ENCODE data around the gene FHAD1.
A peak's percentile ranks its signal among the peaks of the same experiment; 100 is the strongest.

FHAD1 gene

DNA sequence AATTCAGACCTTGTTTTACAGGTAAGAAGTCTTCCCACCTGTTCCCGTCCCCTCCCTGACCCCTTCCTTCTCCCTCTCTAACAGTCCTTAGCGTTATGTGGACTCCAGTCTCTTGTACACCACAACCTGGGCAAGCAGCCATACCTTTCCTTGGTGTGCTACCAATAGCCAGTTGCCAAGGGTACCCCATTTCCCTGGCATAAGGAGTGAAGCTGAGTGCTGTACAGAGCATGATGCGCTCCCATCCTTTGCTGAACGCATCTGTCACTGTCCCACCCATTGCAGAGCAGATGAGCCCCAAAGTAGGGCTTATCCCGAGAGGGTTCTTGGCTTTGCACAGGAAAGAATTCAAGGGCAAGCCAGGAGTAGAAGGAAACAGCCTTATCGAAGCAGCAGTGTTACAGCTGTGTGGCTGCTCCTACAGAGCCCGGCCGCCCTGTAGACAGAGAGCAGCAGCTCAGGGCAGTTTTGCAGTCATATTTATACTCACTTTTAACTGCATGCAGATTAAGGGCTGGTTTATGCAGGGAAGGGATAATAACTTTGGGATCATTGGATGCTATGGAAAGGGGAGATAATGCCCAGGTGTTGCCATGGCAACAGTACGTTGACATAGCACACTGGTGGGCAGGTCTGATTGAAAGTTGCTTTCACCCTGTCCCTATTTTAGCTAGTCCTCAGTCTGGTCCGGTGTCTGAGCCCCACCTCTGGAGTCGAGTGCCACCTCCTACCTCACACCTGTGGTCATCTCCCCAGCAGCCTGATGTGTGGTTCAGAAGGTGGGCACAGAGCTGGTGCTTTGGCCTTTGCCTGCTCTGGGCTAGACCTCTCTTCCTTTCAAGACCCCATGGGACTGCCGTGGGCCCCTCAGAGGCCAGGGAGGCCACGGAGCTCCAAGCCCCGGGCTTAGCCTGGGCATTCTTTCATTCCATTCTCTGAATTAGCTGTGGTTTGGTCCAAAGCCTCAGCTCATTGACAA, 5.1 kb downstream of the FHAD1 start:
- Mint-ChIP-seq H3K4me1 (peaks cover 62% of the 10 kb centered on the region), H3K4me3 (peak overlapping the region; percentile 43), H3K9me3 (no peaks in the 10 kb centered on the region), H3K27ac (peak overlapping the region; percentile 81), H3K27me3 (peaks cover 18% of the 10 kb centered on the region), H3K36me3 (ENCODE audit: low read depth) (peaks cover 4% of the 10 kb centered on the region)
- DNase-seq (no peak), ATAC-seq (no peak)

DNA sequence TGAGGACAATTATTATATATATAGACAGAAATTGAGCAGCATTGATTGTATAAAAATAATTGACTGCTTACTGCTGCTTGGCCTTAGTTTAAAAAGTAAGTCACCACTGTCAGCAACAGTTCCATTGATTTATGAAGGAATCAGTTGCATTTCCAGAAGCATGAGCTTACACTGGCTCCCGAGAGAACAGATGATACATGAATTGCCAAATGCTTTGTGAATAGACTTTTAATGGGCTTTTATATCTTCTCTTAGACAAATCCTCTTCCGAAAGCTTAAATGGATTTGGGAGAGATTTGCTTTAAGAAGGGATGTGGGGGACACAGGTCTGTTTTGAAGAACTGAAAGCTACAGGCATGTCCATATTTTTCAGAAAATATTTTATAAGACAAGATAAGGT, 7.5 kb downstream of the FHAD1 start:
- Mint-ChIP-seq H3K27ac (no peak overlapping the region), H3K9me3 (no peaks in the 10 kb centered on the region), H3K4me1 (peaks cover 44% of the 10 kb centered on the region), H3K27me3 (peaks cover 5% of the 10 kb centered on the region), H3K4me3 (no peak overlapping the region), H3K36me3 (ENCODE audit: low read depth) (no peaks in the 10 kb centered on the region)
- no peak for DNase-seq
- no peak for ATAC-seq

DNA sequence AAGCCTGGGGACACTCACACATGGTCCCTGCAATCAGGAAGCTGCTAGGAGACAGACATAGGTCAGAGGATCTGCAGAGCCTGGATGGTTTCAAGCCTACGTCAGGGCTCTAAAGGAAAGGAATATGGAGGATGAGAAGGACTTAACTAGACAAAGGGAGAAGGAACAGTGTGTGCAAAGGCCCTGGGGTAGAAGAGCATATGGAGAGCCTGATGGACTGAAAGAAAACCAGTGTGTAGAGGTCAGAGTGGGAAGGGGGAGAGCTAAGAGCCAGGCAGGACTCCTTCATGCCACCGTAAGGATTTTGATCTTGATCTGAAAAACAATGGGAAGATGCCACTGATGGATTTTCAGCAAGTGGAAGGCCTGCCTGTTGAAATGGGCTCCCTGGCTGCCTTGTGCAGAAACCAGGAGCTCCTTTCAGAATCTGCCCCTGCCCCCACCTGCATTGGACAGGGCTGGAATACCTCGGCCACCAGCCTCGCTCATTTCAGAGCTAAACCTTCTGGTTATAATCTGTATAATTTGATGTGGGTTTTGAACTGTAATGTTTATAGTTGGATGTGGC, 8.6 kb downstream of the FHAD1 start:
- H3K27ac Mint-ChIP-seq = no peak overlapping the region
- no peaks in the 10 kb centered on the region for H3K36me3 Mint-ChIP-seq (ENCODE audit: low read depth)
- DNase-seq (no peak), ATAC-seq (no peak)
- no peak overlapping the region for H3K4me3 Mint-ChIP-seq
- H3K4me1 Mint-ChIP-seq = peaks cover 39% of the 10 kb centered on the region
- H3K27me3 Mint-ChIP-seq = no peaks in the 10 kb centered on the region
- no peaks in the 10 kb centered on the region for H3K9me3 Mint-ChIP-seq

DNA sequence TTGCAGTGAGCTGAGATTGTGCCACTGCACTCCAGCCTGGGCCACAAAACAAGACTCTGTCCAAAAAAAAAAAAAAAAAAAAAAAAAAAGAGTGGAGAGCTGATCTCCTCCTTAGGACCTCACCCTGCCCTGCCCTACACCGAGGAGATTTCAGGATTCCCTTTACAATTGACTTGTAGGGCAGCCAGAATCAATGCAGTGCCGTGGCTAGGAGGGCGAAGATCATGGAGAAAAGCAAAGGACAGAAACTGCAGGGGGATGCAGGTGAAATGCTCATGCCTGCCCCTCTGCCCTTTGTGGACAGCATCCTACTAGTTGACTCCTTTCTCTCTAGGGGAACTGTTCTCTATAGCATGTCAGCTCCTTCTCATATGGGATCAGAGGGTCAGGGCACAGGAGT, 9.6 kb downstream of the FHAD1 start:
- Mint-ChIP-seq H3K4me3 (no peak overlapping the region), H3K27ac (no peak overlapping the region), H3K27me3 (peaks cover 4% of the 10 kb centered on the region), H3K4me1 (peaks cover 42% of the 10 kb centered on the region), H3K36me3 (ENCODE audit: low read depth) (no peaks in the 10 kb centered on the region), H3K9me3 (no peaks in the 10 kb centered on the region)
- no peak for ATAC-seq
- DNase-seq = no peak

DNA sequence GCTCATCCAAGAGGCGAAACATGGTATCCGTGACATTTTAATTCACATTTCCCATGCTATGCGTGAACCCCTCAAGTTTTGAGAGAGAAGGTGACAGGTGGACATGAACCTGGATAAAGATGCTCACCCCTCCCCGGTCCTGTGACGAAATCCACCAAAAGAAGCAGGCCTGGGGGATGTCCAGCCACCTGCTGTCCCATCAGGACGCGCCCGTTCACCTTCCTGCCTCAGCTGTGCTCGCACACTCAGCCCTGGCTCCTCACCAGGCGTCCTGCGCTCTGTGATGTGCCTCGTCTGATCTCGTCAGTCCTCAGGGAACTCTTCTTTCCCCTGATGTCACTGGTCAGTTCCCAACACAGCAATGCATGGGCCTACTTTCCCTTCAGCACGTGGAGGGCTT, 10.3 kb downstream of the FHAD1 start:
- Mint-ChIP-seq H3K27ac (no peak overlapping the region), H3K27me3 (peaks cover 11% of the 10 kb centered on the region), H3K36me3 (ENCODE audit: low read depth) (no peaks in the 10 kb centered on the region), H3K4me3 (no peak overlapping the region), H3K9me3 (no peaks in the 10 kb centered on the region), H3K4me1 (peaks cover 41% of the 10 kb centered on the region)
- ATAC-seq = no peak
- DNase-seq = no peak

DNA sequence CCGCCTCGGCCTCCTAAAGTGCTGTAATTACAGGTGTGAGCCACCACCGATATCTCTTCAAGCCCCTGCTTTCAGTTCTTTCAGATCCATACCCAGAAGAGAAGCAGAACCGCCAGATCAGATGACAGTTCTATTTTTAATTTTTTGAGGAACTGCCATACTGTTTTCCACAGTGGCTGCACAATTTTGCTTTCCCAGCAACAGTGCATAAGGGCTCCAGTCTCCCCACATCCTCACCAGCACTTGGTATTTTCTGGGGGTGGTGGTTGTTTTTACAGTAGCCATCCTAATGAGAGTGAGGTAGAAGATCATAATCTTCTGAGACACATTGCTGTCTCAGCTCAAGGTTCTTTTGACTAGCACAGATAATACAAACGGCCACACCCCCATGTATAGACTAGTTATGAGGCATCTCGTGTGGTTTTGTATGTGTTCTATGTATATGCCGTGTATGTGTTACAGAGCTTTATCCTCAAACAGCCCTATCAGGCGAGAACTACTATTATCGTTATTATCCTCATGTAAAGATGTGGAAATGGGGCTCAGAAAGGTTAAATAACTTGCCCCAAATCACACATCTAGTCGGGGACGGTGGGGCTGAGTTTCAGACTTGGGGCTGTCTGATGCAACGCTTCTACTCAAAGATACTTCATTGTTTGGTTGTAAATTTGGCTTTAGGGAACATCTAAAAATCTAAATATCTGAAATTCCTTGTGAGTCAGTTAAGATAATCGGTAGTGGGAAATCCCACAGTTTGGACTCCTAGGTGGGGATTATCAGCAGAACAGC, 12.0 kb downstream of the FHAD1 start:
- peaks cover 25% of the 10 kb centered on the region for H3K27me3 Mint-ChIP-seq

DNA sequence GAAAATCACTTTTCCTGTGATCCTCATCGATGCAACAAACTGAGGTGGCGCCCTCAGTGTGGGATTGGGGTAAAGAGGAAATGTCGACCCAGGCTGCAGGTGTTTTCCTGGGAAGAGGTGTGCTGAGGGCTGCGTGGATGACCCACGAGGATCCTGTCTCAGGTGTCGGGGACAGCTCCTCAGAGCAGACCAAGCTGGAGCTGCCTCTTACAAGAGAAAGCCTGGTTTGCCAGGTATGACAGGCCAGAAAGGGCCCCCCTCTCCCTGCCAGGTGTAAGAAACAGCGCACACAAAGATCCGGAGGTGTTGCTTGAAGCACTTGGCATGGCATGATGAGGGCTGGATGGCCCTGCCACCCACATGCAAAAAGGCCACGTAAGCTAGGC, 12.6 kb downstream of the FHAD1 start:
- peaks cover 31% of the 10 kb centered on the region for H3K27me3 Mint-ChIP-seq
- peaks cover 22% of the 10 kb centered on the region for H3K4me1 Mint-ChIP-seq
- DNase-seq (no peak), ATAC-seq (no peak)
- peaks cover 2% of the 10 kb centered on the region for H3K9me3 Mint-ChIP-seq
- no peak overlapping the region for H3K4me3 Mint-ChIP-seq
- no peaks in the 10 kb centered on the region for H3K36me3 Mint-ChIP-seq (ENCODE audit: low read depth)
- no peak overlapping the region for H3K27ac Mint-ChIP-seq

More for the DNA sequence above, 12.0 kb downstream of the FHAD1 start:
- no peak overlapping the region for H3K27ac Mint-ChIP-seq
- ATAC-seq = no peak
- no peaks in the 10 kb centered on the region for H3K36me3 Mint-ChIP-seq (ENCODE audit: low read depth)
- H3K4me1 Mint-ChIP-seq = peaks cover 24% of the 10 kb centered on the region
- H3K9me3 Mint-ChIP-seq = no peaks in the 10 kb centered on the region
- no peak overlapping the region for H3K4me3 Mint-ChIP-seq
- no peak for DNase-seq

DNA sequence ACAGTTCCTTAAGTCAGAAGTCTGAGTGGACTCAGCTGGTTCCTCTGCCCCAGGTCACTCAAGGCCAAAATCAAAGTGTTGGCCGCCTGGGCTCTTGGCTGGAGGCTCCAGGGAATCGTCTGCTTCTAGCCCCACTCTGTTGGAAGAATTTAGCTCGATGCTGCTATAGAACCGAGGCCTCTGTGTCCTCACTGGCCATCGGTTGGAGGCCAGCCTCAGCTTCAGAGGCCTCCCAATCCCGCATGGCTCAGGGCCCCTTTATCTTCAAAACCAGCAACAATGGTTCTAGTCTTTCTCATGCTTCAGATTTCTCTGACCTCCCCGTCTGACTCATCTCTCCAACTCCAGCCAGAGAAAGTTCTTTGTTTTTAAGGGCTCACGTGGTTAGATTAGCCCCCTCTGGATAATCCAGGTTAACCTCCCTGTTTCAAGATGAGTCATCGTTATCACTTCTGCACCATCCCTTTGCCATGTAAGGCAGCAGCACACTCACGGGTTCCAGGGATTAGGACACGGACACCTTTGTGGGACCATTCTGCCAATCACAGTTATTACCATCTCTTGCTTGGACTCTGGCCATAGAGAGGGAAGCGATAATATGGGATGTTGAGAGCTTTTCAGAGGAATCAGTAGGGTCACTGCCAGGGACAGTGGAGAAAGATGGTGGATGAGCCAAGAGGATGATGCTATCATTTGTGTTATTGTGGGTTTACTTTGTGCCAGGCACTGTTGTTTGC, 13.6 kb downstream of the FHAD1 start:
- H3K9me3 Mint-ChIP-seq = peaks cover 8% of the 10 kb centered on the region
- H3K27me3 Mint-ChIP-seq = peaks cover 41% of the 10 kb centered on the region
- no peaks in the 10 kb centered on the region for H3K36me3 Mint-ChIP-seq (ENCODE audit: low read depth)
- no peak overlapping the region for H3K4me3 Mint-ChIP-seq
- ATAC-seq (peak; percentile 25), DNase-seq (no peak)
- no peak overlapping the region for H3K27ac Mint-ChIP-seq
- H3K4me1 Mint-ChIP-seq = peaks cover 22% of the 10 kb centered on the region

DNA sequence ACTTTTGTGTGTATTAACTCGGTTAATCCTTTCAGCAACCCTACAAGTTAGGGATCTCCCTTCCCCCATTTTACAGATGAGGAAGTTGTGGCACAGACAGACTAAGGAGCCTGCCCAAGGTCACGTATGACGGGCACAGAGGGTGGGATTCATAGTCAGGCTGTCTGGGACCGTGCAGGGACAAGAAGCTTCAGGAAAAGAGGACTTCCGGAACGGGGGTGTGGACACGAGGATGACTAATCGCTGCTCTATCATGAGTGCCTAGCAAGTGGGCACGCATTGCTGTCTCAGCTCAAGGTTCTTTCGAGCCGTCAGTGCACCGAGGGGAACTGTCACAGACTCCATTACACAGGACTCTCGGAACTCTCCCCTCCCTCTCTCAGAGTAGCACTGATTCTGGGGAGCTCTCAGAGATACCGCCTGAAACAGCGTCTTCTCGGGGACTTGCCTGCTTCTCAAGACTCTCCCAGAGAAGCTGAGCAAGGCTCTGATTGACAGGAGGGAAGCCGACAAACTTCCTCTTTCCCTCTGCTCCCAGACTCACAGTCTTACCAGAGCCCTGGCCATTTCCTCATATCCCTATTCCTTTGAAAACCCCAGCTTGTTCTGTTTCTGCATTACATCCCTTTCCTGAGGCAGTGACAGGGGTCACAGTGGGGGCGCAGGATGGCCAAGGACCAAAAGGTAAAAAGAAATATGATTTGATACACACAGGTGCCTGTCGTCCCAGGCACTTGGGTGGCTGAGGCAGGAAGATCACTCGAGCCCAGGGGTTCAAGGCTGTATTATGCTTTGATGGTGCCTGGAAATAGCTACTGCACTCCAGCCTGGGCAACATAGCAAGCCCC, 14.4 kb downstream of the FHAD1 start:
- Mint-ChIP-seq H3K4me1 (peaks cover 22% of the 10 kb centered on the region), H3K9me3 (peaks cover 11% of the 10 kb centered on the region), H3K27me3 (peaks cover 47% of the 10 kb centered on the region), H3K27ac (no peak overlapping the region), H3K4me3 (peak overlapping the region; percentile 45), H3K36me3 (ENCODE audit: low read depth) (no peaks in the 10 kb centered on the region)
- ATAC-seq = peak; percentile 92
- DNase-seq = peak; percentile 46

DNA sequence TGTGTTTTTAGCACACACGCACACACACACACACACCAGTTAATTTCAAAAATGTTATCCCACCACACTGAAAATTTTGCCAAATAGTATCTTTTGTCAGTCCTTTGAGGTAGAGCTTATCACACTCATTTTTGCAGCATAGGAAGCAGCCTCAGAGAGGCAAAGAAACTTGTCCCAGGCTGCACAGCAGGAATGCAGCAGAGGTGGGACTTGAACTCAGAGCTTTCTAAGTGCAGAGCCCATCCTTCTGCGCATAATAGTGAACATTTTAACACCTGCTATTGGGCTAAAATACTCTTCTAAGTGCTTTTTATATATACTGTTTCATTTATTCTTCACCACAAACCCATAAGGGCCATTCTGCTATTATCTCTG, 15.0 kb downstream of the FHAD1 start:
- H3K27me3 Mint-ChIP-seq = peaks cover 51% of the 10 kb centered on the region
- H3K27ac Mint-ChIP-seq = no peak overlapping the region
- no peaks in the 10 kb centered on the region for H3K36me3 Mint-ChIP-seq (ENCODE audit: low read depth)
- peaks cover 13% of the 10 kb centered on the region for H3K9me3 Mint-ChIP-seq
- peaks cover 22% of the 10 kb centered on the region for H3K4me1 Mint-ChIP-seq
- peak overlapping the region; percentile 45 for H3K4me3 Mint-ChIP-seq
- DNase-seq = no peak
- ATAC-seq = no peak

DNA sequence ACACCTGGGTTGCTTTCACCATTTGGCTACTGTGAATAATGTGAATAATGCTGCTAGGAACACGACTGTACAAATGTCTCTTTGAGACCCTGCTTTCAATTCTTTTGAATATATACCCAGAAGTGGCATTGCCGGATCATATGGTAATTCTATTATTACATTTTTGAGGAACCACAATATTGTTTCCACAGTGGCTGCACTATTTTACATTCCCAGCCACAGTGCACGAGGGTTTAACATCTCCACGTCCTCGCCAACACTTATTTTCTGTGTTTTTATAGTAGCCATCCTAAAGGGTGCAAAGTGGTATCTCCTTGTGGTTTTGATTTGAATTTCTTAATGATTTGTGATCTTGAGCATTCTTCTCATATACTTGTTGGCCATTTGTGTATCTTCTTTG, 15.7 kb downstream of the FHAD1 start:
- Mint-ChIP-seq H3K9me3 (peaks cover 13% of the 10 kb centered on the region), H3K27ac (no peak overlapping the region), H3K27me3 (peaks cover 55% of the 10 kb centered on the region), H3K36me3 (ENCODE audit: low read depth) (no peaks in the 10 kb centered on the region), H3K4me1 (peaks cover 22% of the 10 kb centered on the region), H3K4me3 (no peak overlapping the region)
- ATAC-seq (no peak), DNase-seq (no peak)

DNA sequence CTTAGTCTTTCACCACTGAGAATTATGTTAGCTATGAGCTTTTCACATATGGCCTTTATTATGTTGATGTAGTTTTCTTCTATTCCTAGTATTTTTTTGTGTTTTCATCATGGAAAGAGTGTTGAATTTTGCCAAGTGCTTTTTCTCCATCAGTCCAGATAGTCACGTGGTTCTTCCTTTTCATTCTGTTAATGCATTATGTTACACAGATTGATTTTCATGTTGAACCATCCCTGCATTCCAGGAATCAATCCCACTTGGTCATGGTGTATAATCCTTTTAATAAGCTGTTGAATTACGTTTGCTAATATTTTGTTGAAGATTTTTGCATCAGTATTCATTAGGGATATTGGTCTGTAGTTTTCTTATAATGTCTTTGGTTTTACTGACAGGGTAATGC, 17.7 kb downstream of the FHAD1 start:
- H3K36me3 Mint-ChIP-seq (ENCODE audit: low read depth) = no peaks in the 10 kb centered on the region
- ATAC-seq = no peak
- peaks cover 61% of the 10 kb centered on the region for H3K27me3 Mint-ChIP-seq
- H3K4me1 Mint-ChIP-seq = peaks cover 20% of the 10 kb centered on the region
- peaks cover 13% of the 10 kb centered on the region for H3K9me3 Mint-ChIP-seq
- DNase-seq = no peak
- no peak overlapping the region for H3K4me3 Mint-ChIP-seq
- H3K27ac Mint-ChIP-seq = no peak overlapping the region

DNA sequence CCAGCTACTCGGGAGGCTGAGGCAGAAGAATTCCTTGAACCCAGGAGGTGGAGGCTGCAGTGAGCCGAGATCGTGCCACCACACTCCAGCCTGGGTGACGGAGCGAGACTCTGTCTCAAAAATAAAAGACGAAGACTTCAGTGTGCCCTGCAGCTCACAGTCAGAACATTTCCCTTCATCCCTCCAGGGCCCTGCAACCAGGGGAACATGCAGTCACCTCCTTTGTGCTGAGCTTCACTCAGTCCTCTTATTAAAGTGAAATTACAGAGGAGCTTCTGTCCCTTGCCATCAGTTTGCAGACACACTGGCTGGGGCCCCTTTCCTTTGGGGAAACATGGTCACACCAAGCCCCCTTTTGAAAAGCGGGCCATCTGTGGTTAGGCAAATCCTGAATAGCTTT, 24.2 kb downstream of the FHAD1 start:
- no peak for DNase-seq
- Mint-ChIP-seq H3K9me3 (peaks cover 4% of the 10 kb centered on the region), H3K36me3 (ENCODE audit: low read depth) (no peaks in the 10 kb centered on the region), H3K4me1 (peaks cover 2% of the 10 kb centered on the region), H3K27ac (no peak overlapping the region), H3K27me3 (peaks cover 42% of the 10 kb centered on the region), H3K4me3 (no peak overlapping the region)
- ATAC-seq = no peak
